ENCODE results near the gene ROR1.
A peak's percentile ranks its signal among the peaks of the same experiment; 100 is the strongest.

Gene ROR1

DNA sequence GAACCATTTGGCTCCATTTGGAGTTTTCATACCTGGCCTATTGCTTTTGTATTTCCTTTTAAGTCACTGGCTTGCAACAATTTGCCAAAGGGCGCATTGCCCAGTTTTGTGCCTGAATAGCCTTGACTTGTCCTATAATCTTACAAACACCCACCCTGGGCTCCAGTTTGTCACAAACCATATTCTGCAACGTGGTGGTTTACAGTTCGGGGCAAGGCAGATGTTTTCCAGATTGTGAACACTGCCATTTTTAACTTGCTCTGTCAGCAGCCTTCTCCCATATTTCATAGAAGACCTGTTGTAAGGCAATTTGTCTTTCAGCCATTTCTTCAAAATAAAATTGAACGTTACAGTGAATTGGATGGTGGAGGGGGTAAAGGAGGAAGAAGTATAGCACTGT, 376.4 kb downstream of the ROR1 start:
- TF ChIP-seq, protein P1, sequence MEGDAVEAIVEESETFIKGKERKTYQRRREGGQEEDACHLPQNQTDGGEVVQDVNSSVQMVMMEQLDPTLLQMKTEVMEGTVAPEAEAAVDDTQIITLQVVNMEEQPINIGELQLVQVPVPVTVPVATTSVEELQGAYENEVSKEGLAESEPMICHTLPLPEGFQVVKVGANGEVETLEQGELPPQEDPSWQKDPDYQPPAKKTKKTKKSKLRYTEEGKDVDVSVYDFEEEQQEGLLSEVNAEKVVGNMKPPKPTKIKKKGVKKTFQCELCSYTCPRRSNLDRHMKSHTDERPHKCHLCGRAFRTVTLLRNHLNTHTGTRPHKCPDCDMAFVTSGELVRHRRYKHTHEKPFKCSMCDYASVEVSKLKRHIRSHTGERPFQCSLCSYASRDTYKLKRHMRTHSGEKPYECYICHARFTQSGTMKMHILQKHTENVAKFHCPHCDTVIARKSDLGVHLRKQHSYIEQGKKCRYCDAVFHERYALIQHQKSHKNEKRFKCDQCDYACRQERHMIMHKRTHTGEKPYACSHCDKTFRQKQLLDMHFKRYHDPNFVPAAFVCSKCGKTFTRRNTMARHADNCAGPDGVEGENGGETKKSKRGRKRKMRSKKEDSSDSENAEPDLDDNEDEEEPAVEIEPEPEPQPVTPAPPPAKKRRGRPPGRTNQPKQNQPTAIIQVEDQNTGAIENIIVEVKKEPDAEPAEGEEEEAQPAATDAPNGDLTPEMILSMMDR (conservative IDR thresholded peaks at IDR 0.05; ENCODE audit: control insufficient read depth, insufficient read depth, low read depth, low read length) = no peak
- no peak for DNase-seq (ENCODE audit: low read depth)
- H3K4me3 ChIP-seq (ENCODE audit: control insufficient read depth, low read depth, low read length) = no peak overlapping the region

DNA sequence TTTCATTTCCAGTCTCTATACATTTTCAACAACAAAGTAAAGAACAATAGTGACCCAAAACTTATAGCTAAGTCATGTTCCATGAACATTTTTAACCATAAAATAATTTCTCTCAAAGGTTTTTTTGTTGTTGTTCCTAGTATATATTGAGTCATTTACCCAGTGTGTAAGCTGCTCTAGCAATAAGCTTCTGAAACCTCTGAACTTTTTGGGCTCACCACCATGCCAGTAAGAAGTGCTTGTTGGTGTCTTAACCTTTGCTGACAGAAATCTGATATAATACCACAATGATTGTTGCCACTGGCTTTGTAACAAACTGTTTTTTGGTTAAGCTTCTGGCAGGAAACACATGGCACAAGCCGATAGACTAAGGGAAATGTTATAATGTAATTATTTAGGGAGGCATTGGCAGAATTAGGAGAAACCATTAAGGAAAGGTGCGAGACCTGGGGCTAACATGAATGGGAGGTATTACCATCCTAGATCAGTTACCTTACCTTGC, 377.0 kb downstream of the ROR1 start:
- TF ChIP-seq, protein P1 (conservative IDR thresholded peaks at IDR 0.05; ENCODE audit: control insufficient read depth, insufficient read depth, low read depth, low read length) = no peak
- no peak overlapping the region for H3K4me3 ChIP-seq (ENCODE audit: control insufficient read depth, low read depth, low read length)
- no peak for DNase-seq (ENCODE audit: low read depth)

DNA sequence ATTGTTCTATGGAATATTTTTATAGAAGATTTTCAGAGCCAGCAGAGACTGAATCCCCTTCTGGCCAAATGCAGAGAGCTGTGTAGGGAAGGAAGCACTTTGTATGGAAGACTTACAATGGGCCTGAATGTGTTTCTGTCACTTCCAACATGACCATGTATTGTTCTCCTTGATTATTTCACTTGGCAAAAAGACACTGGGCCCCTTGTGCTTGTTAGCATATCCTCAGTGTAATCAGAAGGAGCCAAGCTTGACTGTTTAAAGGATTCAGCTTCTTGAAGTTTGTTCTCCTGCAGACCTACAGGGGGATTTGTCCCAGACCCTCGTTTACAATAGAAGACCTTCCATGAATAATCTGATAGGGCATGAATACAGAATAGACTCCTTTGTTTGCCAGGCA, 381.5 kb downstream of the ROR1 start:
- TF ChIP-seq, protein P1 (conservative IDR thresholded peaks at IDR 0.05; ENCODE audit: control insufficient read depth, insufficient read depth, low read depth, low read length) = no peak
- no peak for DNase-seq (ENCODE audit: low read depth)
- no peak overlapping the region for H3K4me3 ChIP-seq (ENCODE audit: control insufficient read depth, low read depth, low read length)

DNA sequence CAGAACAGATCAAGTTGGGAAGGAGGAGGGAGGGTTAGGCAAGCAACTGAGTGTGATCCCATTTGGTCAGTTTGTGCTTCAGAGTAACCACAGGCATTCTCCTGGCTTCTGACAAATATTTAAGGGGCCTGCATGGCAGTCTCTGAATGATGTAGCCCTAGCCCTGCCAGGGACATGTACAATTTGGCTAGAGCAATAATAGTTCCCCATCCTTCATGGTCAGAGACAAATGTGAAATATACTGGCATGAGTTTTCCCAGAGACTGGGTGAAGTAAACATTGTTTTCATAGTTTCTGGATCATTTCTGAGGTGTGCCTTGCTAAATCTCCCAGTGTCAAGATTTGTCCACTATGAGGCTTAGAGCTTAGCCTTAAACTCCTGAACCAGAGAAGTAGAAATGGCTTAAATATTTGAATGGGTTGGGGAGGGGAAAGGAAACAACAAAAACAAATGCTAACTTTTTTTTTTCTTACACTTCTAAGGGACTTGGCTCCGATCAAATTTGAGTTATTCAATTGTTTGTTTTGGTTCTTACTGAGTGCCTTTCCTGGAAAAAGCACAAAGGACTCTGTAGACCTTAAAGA, 387.6 kb downstream of the ROR1 start:
- H3K4me3 ChIP-seq (ENCODE audit: control insufficient read depth, low read depth, low read length) = no peak overlapping the region
- TF ChIP-seq, protein P1 (conservative IDR thresholded peaks at IDR 0.05; ENCODE audit: control insufficient read depth, insufficient read depth, low read depth, low read length) = no peak
- DNase-seq (ENCODE audit: low read depth) = peak; percentile 78

DNA sequence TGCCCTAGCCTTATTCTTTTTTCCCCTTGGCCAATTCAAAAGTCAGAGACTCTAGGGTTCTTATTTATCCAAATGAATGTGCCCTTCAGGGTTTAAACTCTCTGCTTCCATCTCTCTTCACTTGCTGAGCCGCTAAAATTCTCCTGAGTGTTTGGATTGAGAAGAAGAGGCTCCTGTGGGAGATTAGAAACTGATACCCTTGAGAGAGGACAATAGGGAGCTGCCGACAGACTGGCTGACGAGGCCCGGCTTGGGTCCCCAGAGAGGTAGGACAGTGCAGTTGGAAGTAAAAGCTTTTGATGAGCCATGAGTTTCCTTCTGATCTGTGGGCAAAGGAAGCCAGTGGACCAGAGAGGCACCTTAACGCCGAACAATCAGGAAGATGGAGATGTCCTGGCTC, 388.3 kb downstream of the ROR1 start:
- DNase-seq (ENCODE audit: low read depth) = no peak
- H3K4me3 ChIP-seq (ENCODE audit: control insufficient read depth, low read depth, low read length) = no peak overlapping the region
- TF ChIP-seq, protein P1 (conservative IDR thresholded peaks at IDR 0.05; ENCODE audit: control insufficient read depth, insufficient read depth, low read depth, low read length) = no peak

DNA sequence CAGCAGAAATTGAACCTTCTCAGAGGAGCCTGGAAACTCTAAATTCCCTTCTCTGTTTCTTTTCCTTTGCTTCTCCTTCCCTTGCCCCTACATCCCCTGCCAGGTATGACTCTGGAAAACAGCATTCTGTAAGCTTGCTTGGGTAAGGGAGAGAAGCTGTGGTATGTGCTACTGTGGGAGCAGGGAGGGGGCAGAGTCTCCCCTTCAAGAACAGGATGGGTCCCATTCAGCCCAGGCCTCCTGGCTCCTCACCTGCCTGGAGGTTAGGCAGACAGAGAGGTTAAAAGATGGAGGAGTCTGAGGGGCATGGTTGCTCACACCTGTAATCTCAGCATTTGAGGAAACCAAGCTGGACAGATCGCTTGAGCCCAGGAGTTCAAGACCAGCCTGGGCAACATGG, 389.0 kb downstream of the ROR1 start:
- TF ChIP-seq, protein P1 (conservative IDR thresholded peaks at IDR 0.05; ENCODE audit: control insufficient read depth, insufficient read depth, low read depth, low read length) = no peak
- DNase-seq (ENCODE audit: low read depth) = no peak
- no peak overlapping the region for H3K4me3 ChIP-seq (ENCODE audit: control insufficient read depth, low read depth, low read length)

DNA sequence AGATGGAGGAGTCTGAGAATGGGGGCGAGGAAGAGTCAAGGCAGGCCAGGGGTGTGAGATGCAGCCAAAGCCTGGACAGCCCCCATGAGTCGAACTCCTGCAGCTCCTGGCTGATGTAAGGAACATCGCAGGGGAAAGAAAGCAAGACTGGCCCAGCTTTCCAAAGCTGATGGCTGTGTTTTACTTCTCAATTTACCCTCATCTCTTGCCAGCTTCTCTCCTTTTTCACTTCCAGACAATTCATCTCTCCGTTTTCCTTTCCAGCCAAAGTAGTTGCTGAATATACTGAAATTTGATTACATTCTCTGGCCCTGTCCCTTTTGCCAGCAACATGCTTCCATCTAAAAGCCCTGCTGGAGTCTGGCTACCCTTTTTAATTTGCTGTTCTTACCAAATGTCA, 389.6 kb downstream of the ROR1 start:
- TF ChIP-seq, protein P1 (conservative IDR thresholded peaks at IDR 0.05; ENCODE audit: control insufficient read depth, insufficient read depth, low read depth, low read length) = no peak
- no peak for DNase-seq (ENCODE audit: low read depth)
- no peak overlapping the region for H3K4me3 ChIP-seq (ENCODE audit: control insufficient read depth, low read depth, low read length)
